T-helper 9 cell (primary cell): ENCODE results near the gene DENND1A.
"Not testable (repeated sequence)": the region's sequence is repeated elsewhere in the genome, so short reads cannot be mapped to it uniquely, and the experiment has no call there.

Experiments
- DNase-seq: peaks from one replicate; pipeline ENCODE4 v3.0.0-alpha.2; 2020

Gene DENND1A

GRCh38 chr9:123400926-123401503, 528.9 kb downstream of the DENND1A start:
- DNase-seq = no peak

- no peak for DNase-seq
These were observed 530.0 kb downstream of the DENND1A start for GRCh38 chr9:123399803-123400378.

- not testable (repeated sequence) for DNase-seq
These were observed 531.0 kb downstream of the DENND1A start for GRCh38 chr9:123398938-123399337.

GRCh38 chr9:123397975-123398374, 532.0 kb downstream of the DENND1A start:
- DNase-seq = no peak

- DNase-seq = no peak
These were observed 534.0 kb downstream of the DENND1A start for GRCh38 chr9:123395689-123396511.

GRCh38 chr9:123395276-123395688, 534.6 kb downstream of the DENND1A start:
- no peak for DNase-seq

- no peak for DNase-seq
These were observed 535.4 kb downstream of the DENND1A start for GRCh38 chr9:123394291-123395235.

GRCh38 chr9:123392802-123393201, 537.1 kb downstream of the DENND1A start:
- DNase-seq = no peak

GRCh38 chr9:123391946-123392345, 538.0 kb downstream of the DENND1A start:
- DNase-seq = no peak

- DNase-seq = no peak
These were observed 538.7 kb downstream of the DENND1A start for GRCh38 chr9:123391233-123391632.

- no peak for DNase-seq
These were observed 539.4 kb downstream of the DENND1A start for GRCh38 chr9:123390337-123391135.

- no peak for DNase-seq
These were observed 540.2 kb downstream of the DENND1A start for GRCh38 chr9:123389698-123390097.

GRCh38 chr9:123389070-123389469, 540.9 kb downstream of the DENND1A start:
- no peak for DNase-seq

GRCh38 chr9:123387686-123388085, 542.2 kb downstream of the DENND1A start:
- no peak for DNase-seq

GRCh38 chr9:123383512-123384170, 546.3 kb downstream of the DENND1A start:
- no peak for DNase-seq

GRCh38 chr9:123382653-123383511, 547.0 kb downstream of the DENND1A start:
- no peak for DNase-seq

- no peak for DNase-seq
These were observed 548.8 kb downstream of the DENND1A start for GRCh38 chr9:123380852-123381705.

GRCh38 chr9:123378956-123379660, 550.8 kb downstream of the DENND1A start:
- no peak for DNase-seq

GRCh38 chr9:123378025-123378424, 551.9 kb downstream of the DENND1A start:
- no peak for DNase-seq
